HG02938 (cell line): ENCODE results near the gene CDH16.
"Not testable (repeated sequence)": the region's sequence is repeated elsewhere in the genome, so short reads cannot be mapped to it uniquely, and the experiment has no call there.

Experiments used
- ATAC-seq: cut with Tn5 transposase; IDR thresholded peaks from one replicate; pipeline ENCODE4 v1.9.1; 2021; ENCODE audit warnings: mild to moderate bottlenecking, moderate library complexity; ENCODE audit not compliant: unreplicated experiment

CDH16 gene

DNA sequence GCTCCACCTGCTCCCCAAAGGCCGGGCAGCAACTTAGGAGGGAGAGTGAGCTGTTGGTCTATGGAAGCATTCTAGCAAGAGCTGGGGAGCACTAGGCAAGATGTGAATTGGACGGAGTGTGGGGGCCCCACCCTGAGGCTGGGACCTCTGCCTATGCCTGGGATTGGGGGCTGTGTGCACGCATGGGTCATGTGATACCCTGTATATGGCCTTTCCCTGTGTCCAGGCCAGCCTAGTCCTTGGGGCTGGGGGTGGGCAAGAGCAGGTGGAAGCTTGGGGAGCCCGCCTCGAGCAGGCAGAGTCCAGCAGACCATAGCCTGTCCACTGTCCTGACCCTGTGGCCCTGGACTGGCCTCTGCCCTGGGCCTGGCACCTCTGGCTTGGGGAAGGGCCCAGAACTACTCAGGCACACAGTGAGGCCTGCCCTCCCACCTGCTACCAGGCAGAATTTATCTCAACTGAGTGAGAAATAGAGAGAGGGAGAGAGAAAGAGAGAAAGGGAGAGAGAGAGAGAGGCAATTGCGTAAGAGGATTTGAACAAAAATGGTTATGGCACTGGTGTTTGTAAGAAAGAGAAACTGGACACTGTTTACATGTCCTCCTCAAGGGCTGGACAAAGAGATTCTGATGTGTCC, 19.3 kb downstream of the CDH16 start:
- ATAC-seq: no peak

DNA sequence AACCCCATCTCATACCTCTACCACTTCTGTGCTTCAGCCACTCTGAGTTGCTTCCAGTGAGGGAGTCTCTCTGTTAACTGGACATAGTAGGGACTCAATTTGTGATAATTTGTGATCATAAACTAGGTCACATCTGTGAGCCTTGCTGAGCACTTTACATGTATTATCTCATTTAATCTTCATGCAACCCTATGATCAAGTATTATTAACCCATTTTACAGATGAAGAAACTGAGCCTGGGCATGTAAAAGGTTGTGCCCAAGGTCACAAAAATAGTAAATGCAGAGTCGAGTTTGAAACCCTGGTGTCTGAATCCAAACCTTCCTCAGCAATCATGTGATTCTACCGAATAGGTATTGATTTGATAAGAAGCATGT, 19.8 kb downstream of the CDH16 start:
- ATAC-seq: no peak

DNA sequence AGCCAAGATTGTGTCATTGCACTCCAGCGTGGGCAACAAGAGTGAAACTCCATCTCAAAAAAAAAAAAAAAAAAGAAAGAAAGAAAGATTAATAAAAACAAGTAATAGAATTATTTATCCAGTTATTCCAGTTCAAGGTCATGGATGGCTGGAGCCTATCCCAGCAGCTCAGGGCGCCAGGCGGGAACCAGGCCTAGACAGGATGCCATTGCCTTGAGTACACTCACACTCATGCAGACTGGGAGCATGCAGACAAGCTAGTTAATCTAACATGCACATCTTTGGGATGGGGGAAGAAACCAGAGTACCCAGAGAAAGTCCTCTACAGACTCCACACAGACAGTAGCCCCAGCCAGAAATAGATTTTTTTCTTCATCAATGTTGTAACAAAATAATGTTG, 20.5 kb downstream of the CDH16 start:
- no peak for ATAC-seq

DNA sequence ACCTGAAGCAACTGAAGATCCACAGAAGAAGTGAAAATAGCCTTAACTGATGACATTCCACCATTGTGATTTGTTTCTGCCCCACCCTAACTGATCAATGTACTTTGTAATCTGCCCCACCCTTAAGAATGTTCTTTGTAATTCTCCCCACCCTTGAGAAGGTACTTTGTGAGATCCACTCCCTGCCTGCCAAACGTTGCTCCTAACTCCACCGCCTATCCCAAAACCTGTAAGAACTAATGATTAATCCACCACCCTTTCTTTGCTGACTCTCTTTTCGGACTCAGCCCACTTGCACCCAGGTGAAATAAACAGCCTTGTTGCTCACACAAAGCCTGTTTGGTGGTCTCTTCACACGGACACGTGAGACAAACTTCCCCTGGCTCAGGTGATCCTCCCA, 22.0 kb downstream of the CDH16 start:
- not testable (repeated sequence) for ATAC-seq

DNA sequence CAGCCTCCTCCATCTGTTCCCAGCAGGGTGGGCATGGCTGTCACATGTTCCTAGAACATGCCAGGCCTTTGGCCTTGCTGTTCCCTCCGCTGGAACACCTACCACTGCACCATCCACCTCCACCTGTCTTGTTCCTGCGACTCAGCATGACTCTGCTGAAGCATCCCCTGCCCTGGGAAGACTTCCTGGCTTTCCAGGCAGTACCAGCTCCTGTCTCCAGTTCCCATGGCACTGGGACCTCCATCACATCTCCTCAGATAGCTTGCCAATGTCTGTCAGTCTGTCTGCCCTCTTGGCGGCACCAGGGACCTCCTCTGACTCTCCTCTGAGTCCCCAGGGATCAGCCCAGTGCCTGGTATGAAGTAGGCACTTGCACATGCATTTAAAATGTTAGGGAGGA, 22.7 kb downstream of the CDH16 start:
- ATAC-seq: no peak

DNA sequence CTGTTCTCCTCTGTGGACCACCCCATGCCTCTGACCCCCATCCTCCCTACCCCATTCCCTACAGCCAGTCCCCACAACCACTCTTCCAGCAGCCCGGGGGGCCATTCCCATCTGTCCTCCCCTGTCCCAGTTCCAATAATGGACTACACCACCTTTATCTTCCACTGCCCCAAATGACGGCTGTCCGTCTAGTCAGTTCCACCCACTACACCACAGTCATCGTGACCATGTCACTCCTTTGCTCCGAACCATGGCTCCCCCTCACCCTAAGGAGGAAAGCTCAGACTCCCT, 23.1 kb downstream of the CDH16 start:
- no peak for ATAC-seq

DNA sequence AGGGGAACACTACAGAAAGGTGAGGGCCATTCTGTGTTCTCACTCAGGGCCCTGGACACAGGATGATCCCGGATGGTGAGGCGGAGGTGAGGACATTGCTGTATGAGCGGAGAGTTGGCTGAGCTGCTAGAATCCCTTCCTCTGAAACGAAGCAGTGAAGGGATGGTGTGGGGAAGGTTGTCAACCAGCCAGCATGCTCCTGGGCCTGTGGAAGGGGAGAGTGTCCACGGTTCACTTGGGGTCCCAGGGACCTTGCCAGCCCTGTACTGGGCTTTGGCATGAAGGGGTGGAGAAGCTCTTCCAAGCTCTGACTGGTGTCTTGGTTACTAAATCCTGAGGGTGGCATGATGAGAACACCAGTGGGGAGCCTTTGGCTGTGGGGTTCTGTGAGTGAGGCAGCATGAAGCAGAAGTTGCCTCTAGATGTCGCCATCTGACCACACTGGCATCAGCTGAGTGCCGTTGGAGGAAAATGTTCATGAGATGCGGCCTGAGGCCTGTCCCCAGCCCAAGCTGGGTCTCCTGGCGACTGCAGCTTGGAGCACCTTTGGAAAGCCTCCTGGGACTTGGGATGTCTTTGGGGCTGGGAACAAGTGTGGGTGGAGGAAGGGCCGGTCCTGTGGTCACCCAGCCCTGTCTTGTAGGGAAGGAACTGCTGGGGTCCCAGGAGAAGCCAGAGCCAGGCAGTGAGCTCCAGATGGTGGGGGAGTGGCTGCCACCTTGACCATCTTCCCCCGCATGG, 23.6 kb downstream of the CDH16 start:
- no peak for ATAC-seq

DNA sequence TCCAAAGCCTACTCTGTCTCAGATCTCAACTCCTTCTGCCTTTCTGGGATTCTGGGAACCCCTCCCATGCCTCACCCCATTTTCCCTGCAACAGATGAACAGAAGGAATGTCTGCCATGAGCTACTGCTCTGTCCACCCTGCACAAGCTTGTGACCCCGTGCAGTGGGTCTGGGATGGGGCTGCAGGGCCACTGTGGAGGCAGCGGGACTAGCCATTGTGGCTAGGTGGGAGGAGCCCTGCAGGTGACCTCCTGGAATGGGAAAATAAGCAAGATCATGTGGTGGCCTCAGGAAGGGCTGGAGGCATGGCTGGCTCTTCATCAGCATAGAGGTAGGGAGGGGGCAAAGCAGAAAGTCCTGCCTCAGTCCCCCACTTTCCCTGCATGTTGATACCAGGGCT, 24.6 kb downstream of the CDH16 start:
- no peak for ATAC-seq

DNA sequence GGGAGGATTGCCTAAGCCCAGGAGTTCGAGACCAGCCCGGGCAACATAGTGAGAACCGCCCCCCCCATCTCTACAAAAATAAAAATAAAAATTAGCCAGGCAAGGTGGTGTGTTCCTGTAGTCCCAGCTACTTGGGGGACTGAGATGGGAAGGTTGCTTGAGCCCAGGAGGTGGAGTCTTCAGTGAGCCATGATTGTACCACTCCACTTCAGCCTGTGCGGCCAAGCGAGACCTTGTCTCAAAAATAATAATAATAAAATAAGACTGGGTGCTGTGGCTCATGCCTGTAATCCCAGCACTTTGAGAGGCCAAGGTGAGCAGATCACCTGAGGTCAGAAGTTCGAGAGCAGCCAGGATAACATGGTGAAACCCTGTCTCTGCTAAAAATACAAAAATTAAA, 26.9 kb downstream of the CDH16 start:
- ATAC-seq: no peak

DNA sequence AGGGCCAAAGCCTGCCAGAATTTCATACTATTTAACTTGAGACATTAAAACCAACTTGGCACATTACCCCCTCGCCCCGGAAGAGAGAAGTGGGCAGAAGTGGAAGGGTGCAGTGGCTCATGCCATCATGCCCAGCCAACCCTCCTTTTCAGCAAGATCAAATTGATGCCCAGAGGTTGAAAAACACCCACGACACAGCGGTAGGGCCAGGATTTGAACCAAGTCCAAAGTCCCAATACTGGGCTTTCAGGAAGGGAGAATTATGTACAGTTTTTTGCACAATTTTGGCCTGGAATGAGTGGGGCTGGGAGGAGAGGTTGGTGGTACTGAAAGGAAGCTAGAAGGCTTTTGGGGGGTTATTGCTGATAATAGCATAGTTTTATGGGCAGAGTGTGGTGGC, 27.3 kb downstream of the CDH16 start:
- ATAC-seq: no peak

DNA sequence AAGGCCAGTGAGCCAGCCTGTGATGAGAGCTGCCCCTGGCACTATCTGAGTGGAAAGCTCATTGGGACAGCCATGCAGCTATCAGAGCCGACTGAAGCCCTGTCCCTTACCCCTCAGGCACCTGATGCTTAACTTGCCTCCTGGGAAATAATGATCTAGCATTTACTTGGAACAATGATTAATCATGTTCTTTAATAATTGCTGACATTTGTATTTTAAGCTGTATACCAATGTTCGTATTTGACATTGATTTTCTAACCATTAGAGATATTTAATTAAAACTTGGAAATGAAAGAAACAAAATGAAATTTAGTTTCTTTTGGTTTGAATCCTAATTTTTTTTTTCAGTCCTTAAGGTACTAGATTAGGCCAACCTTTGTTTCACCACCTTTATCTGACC, 27.9 kb downstream of the CDH16 start:
- ATAC-seq: no peak

DNA sequence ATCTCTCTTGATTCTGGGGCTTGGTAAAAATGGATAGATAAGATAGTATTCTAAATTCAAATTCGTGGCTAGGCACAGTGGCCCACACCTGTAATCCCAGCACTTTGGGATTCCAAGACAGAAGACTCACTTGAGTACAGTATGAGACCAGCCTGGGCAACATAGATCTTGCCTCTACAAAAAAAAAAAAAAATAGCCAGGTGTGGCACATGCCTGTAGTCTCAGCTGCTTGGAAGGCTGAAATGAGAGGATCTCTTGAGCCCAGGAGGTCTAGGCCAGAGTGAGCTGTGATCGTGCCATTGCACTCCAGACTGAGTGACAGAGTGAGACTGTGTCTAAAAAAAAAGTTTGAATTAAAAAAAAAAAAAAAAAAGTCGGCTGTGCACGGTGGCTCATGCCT, 29.1 kb downstream of the CDH16 start:
- no peak for ATAC-seq

DNA sequence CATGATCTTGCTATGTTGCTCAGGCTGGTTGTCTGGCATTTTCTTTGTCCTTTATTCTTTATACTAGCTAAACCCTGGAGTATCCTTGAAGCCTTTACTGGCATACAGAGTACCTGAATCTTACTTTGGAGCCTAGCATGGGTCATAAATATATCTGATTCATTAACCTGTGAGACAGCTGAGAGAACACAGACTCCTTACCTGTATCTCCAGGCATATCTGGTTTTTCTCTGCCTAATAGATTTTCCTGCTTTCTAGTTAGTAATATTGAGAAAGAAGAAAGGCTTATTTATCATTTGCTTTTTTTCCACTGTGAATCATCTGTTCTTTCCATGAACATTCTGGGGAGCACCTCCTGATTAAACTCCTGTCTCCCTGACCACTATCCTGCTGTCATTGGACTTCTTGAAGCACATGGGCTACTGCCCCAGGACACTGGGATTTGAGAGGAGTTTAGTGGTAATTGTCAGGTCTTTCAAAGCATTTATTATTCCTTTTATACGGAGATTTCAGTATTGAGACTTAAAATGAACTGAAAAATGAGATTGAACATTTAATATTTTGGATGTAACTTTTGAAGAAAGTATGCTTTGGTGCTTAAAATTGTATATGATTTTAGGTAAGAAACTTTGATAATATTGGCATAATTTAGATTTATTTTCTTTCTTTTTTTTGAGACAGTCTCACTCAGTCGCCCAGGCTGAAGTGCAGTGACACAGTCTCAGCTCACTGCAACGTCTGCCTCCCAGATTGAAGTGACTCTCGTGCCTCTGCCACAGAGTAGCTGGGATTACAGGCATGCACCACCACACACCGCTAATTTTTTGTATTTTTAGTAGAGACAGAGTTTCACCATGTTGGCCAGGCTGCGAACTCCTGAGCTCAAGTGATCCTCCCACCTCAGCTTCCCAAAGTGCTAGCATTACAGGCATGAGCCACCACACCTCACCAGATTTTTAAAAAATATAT, 29.8 kb downstream of the CDH16 start:
- ATAC-seq: no peak

DNA sequence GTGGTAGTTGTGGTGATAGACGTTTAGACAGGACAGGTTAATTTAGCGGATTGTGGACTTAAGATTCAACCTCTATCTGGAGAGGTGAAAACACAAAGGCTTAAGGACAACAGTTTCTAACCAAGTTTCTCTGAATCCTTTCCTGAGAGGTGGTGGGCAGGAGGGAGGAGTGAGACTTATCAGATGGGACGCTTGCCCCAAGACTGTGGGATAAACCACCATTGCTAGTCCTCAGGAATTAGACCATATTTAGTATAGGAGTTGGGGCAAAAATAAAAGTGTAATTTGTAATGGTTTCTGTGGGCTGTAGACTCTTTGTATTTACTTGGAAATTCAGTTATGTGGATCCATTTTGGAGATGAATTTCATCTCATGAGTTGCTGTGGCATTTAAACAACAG, 31.8 kb downstream of the CDH16 start:
- no peak for ATAC-seq

DNA sequence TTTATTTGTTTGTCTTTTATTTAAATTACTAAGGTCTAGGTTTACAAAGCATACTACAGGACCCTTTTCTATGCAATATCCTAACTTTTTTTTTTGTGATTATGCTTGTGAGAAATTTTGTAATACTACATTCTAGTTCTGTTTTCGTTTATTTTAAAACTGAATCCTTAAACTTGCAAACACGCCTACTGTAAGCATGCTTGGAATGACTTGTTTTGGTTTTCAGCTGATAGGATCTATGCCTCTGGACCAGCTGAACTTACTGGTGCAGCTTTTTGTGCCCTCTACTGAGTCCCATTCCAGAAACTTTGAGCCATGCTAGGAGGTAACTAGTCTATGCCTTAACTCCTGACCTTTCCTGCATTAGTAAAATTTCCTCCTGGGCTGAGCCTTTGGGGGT, 32.4 kb downstream of the CDH16 start:
- ATAC-seq: no peak

DNA sequence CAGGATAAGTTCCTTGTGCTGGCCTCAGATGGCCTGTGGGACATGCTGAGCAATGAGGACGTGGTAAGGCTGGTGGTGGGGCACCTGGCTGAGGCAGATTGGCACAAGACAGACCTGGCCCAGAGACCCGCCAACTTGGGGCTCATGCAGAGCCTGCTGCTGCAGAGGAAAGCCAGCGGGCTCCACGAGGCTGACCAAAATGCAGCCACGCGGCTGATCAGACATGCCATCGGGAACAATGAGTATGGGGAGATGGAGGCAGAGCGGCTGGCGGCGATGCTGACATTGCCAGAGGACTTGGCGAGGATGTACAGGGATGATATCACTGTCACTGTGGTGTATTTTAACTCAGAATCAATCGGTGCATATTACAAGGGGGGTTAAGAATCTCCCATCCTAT, 33.2 kb downstream of the CDH16 start:
- ATAC-seq: no peak

DNA sequence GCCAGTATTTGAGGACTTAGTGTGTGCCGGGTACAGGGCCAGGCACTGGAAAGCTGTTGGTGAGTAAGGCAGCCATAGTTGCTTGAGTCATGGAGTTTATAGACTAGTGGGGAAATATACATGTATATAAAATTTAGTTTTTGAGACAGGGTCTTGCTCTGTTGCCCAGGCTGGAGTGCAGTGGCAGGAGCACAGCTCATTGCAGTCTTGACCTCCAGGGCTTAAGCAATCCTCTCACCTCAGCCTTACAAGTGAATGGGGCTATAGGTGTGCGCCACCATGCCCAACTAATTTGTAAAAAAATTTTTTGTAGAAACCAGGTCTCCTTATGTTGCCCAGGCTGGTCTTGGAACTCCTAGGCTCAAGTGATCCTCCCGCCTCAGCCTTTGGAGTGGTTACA, 36.0 kb downstream of the CDH16 start:
- no peak for ATAC-seq

DNA sequence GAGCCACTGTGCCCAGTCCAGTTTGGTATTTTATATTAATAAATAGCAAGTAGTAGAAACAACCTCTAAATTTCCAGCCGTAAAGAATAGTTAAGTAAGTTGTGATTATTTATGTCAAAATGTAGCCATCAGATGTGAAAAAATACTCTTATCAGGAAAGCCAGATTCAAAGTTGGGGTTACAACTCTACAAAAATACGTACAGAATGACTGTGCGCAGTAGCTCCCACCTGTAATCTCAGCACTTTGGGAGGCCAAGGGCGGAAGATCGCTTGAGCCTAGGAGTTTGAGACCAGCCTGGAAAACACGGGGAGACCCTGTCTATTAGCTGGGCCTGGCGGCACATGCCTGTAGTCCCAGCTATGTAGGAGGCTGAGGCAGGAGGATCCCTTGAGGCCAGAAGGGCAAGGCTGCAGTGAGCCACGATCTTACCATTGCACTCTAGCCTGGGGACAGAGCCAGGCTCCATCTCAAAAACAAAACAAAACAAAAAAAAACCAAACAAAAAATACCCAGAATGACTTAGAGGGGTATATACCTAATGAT, 36.6 kb downstream of the CDH16 start:
- ATAC-seq: no peak

DNA sequence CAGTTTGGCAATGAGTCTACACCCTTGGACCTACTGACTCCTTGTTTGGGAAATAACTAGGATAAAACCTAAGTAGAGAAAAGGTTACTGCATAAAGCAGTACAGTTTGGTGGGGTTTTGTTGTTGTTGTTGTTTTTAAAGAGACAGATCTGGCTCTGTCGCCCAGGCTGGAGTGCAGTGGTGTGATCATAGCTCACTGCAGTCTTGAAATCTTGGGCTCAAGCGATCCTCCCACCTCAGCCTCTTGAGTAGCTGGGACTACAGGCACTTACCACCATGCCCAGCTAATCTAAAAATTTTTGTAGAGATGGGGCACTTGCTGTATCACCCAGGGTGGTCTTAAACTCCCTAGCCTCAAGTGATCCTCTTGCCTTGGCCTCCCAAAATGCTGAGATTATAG, 37.1 kb downstream of the CDH16 start:
- no peak for ATAC-seq

DNA sequence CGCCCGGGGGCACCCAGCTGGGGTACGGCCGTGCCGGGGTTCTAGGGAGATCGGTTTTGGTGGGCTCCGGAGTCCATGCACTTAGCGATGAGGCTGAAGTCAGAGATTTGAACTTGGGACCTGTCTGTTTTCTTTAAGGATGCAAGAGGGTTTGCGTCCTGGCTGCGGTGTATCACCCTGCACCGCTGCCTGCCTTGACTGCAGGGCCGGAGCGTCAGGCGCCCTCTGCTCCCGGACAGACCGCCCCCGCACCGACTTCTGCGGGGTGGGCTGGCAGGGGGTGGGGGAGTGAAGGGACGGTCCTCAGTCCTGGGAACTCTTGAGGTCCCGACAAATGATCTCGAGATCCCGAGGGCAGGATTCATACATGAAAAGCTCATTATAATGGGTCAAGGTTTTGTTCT, 37.7 kb downstream of the CDH16 start:
- ATAC-seq: peak; percentile 8

DNA sequence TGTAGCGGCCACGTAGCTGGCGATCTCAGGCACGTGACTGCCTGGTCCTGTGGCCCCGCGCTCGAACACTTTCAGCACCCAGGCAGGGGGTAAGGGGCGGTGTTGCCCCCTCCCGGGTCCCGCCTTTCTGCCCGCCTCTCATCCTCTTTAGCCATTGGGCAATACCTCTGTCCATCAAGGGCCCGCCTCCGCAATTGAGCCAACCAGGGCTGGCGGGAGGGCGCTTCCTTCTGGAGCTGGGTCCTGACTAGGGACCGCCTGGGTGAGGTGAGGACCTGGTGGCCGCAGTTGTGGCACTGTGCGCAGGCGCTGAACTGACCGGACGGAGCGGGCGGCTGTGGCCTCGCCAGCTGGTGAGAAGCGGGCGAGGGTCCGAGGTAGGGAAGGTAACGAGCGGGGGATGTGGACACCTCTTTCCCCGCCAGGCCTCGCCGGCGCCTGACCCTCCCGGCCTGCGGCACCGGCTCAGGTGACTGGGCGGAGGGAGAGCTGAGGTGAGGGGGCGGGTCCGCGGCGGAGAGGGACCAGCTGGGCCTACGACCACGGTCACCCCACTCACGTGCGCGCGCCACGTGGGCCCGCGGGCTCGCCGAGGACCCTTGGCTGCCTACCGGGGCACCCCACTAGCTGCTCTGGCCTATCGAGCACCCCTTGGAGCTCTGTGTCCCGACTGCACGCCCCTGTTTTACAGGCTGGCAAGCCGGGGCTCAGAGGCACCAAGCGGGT, 38.2 kb downstream of the CDH16 start, which contains the start of gene PDP2:
Gene PDP2, plus strand, starts transcription at position 228 of the 726 bp plus-strand sequence. CDS start 3,770 bp downstream, outside the sequence.
- ATAC-seq: peak; percentile 93
